ENCODE results near the gene DNAJB6. TPM values are rescaled to one million over a fixed set of nuclear protein-coding genes. Genes with fewer than 3 reads are reported as not detected.

The DNAJB6 gene
- total RNA-seq, 1 donor from 2014 or later: 103 TPM

DNA sequence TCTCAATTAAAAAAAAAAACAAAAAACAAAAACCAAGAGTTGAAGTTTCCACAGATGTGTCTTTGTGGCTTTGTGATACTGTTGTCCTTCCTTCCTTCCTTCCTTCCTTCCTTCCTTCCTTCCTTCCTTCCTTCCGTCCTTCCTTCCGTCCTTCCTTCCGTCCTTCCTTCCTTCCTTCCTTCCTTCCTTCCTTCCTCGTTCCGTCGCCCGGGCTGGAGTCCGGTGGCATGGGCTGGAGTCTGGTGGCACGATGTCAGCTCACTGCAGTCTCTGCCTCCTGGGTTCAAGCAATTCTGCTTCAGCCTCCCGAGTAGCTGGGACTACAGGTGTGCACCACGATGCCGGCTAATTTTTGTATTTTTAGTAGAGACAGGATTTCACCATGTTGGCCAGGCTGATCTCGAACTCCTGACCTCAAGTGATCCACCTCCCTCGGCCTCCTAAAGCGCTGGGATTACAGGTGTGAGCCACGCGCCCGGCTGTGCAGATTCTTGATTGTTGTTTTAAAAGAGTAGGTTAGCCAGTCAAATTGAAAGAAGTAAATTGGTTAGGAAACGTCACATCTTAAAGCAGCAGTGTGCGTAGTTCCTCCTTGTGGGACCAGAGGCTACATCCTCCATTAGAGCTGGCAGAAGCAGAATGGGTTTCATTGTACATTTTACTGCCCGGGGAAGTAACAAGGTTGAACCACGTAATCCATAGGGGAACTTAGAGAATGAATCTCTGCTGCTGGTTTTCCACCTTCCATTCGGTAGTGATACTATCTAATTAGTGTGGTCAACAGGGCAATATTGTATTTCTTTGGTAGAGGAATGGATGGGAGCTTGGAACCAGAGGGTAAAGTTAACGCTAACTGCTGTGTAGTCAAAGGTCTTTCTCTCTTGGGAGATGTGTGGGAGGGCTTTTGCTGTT is 20.6 kb downstream of the DNAJB6 start:
- TF ChIP-seq, protein P1, sequence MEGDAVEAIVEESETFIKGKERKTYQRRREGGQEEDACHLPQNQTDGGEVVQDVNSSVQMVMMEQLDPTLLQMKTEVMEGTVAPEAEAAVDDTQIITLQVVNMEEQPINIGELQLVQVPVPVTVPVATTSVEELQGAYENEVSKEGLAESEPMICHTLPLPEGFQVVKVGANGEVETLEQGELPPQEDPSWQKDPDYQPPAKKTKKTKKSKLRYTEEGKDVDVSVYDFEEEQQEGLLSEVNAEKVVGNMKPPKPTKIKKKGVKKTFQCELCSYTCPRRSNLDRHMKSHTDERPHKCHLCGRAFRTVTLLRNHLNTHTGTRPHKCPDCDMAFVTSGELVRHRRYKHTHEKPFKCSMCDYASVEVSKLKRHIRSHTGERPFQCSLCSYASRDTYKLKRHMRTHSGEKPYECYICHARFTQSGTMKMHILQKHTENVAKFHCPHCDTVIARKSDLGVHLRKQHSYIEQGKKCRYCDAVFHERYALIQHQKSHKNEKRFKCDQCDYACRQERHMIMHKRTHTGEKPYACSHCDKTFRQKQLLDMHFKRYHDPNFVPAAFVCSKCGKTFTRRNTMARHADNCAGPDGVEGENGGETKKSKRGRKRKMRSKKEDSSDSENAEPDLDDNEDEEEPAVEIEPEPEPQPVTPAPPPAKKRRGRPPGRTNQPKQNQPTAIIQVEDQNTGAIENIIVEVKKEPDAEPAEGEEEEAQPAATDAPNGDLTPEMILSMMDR (IDR thresholded peaks at IDR 0.05): no peak
- peaks cover 47% of the 10 kb centered on the region for H3K4me1 ChIP-seq
- H3K4me3 ChIP-seq: no peak overlapping the region
- DNase-seq (no peak), ATAC-seq (peak in 1 of 2 donors; percentile 53)
- peaks cover 41% of the 10 kb centered on the region for H3K36me3 ChIP-seq
- intact Hi-C loops (cut with DNase I): no loop called here
- no peaks in the 10 kb centered on the region for H3K9me3 ChIP-seq
- no peaks in the 10 kb centered on the region for H3K27me3 ChIP-seq (ENCODE audit: low read depth)
- H3K27ac ChIP-seq: no peak overlapping the region

DNA sequence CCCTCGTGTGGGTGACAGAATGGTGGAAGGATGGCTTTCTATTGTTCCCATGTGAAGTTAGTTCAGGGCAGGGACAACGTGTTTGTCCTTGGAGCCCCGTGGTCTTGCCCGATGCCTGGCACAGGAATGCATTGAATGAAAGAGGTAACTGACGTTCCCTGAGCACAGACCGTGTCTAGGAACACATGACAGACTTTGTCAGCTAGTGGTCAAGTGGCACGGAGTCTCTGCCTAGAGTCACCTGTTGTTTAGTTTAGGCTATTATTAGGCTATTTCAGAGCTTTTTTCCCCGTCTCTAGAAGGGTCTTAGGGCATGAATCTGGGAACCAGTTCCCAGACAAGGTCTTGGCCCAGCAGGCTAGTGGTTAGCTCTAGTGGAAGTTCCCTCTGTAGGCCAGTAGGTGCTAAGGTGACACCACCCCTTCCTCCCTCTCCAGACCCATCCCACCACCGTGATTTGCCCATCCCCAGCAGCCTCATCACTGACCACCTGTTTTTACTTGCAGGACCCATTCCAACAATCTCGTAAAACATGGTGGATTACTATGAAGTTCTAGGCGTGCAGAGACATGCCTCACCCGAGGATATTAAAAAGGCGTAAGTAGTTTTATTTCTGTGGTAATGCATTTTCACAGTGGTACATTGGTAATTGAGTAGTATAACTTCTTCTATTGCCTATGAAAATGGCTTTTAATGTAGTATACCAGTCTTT is 21.4 kb downstream of the DNAJB6 start:
- Histone ChIP-seq H3K4me3 (no peak overlapping the region), H3K9me3 (no peaks in the 10 kb centered on the region), H3K27ac (no peak overlapping the region), H3K36me3 (peaks cover 49% of the 10 kb centered on the region), H3K4me1 (peaks cover 39% of the 10 kb centered on the region), H3K27me3 (ENCODE audit: low read depth) (no peaks in the 10 kb centered on the region)
- no peak for ATAC-seq
- DNase-seq: no peak
- intact Hi-C loops (cut with DNase I): no loop called here
- TF ChIP-seq, protein P1 (IDR thresholded peaks at IDR 0.05): no peak

DNA sequence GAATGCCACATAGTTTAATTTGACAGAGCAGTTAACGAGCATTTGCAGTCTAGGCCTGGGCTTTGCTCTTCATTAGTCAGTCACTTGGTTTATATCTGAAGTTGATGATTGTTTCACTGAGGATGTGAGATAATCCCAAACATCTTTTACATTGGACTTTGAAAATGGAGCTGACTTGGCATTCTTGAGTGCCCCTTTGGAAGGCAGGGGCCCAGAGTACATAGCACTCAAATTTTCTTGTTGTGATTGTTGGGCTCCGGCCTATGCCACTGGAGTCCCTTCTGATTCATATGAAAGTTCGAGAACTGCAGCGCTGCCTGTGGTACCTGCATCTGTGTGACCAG is 21.9 kb downstream of the DNAJB6 start:
- H3K27me3 ChIP-seq (ENCODE audit: low read depth): no peaks in the 10 kb centered on the region
- TF ChIP-seq, protein P1 (IDR thresholded peaks at IDR 0.05): no peak
- H3K9me3 ChIP-seq: no peaks in the 10 kb centered on the region
- ATAC-seq (no peak), DNase-seq (no peak)
- H3K4me1 ChIP-seq: peaks cover 34% of the 10 kb centered on the region
- H3K4me3 ChIP-seq: no peak overlapping the region
- H3K36me3 ChIP-seq: peaks cover 54% of the 10 kb centered on the region
- intact Hi-C loops (cut with DNase I): no loop called here
- H3K27ac ChIP-seq: no peak overlapping the region

DNA sequence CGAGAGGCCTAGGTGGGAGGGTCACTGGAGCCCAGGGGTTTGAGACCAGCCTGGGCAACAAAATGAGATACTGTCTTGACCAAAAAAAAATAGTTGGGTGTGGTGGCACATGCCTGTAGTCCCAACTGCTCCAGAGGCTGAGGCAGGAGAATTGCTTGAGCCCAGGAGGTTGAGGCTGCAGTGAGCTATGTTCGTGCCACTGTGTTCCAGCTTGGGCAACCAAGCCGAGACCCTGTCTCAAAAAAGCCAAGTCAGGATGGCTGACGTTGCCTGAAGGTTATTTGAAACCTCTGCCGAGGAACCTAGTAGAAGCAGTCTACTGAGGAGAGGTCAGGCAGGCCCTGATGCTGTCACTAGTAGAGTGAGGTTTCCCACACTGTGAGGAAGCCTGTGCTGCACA is 22.8 kb downstream of the DNAJB6 start:
- H3K36me3 ChIP-seq: peaks cover 63% of the 10 kb centered on the region
- TF ChIP-seq, protein P1 (IDR thresholded peaks at IDR 0.05): no peak
- intact Hi-C loops (cut with DNase I): no loop called here
- ATAC-seq: no peak
- H3K27ac ChIP-seq: no peak overlapping the region
- no peak for DNase-seq
- peaks cover 27% of the 10 kb centered on the region for H3K4me1 ChIP-seq
- H3K9me3 ChIP-seq: no peaks in the 10 kb centered on the region
- no peaks in the 10 kb centered on the region for H3K27me3 ChIP-seq (ENCODE audit: low read depth)
- no peak overlapping the region for H3K4me3 ChIP-seq

DNA sequence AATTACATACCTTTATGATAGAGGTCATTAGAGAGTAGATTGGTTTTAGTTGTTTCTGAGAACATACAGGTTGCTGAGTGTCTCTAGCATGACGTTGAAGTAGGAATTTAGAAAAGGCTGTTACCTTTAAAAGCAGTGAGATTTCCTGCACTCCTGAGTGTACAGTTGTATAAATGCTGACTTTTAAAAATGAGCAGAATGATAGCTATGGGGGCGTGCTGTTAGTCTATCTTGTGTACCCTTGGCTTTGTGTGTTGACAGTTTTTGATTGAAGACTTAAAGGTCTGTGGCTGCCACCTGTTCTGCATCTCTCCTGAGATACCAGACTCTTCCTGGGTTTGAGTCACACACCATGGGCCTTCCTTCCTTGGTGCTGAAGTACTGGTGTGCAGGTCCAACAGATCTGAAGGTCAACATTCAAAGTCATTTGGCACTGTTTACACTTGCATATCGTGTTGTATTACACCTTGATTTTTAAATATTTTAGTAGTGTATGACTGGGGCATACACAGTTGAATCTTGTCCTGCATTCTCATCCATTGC is 23.8 kb downstream of the DNAJB6 start:
- H3K4me3 ChIP-seq: no peak overlapping the region
- DNase-seq: no peak
- intact Hi-C loops (cut with DNase I): no loop called here
- TF ChIP-seq, protein P1 (IDR thresholded peaks at IDR 0.05): no peak
- H3K4me1 ChIP-seq: peaks cover 17% of the 10 kb centered on the region
- no peaks in the 10 kb centered on the region for H3K9me3 ChIP-seq
- ATAC-seq: no peak
- H3K27me3 ChIP-seq (ENCODE audit: low read depth): no peaks in the 10 kb centered on the region
- H3K36me3 ChIP-seq: peaks cover 73% of the 10 kb centered on the region
- no peak overlapping the region for H3K27ac ChIP-seq

All from lower lobe of right lung (tissue), 2 donors.